Fibroblast of skin of right quadriceps (primary cell): ENCODE results near the gene ARHGAP22.

Experiments used
- DNase-seq: peaks from one replicate; pipeline ENCODE4 v3.0.0-alpha.2; 2013

Gene ARHGAP22

DNA sequence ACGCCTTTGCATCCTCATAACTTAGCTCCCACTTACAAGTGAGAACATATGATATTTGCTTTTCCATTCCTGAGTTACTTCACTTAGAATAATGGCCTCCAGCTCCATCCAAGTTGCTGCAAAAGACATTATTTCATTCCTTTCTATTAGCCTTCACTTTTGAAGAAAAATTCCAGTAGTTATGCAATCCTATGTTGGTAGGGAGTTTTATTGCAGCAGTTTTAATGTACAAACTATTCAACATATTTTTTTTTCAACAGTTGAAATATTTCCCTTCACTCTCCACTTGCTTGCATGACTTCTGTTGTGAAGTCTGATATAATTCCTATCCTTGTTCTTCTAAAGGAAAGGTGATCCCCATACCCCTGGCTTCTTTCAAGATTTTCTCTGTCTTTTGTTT lies 27.3 kb upstream of the ARHGAP22 start:
- DNase-seq, result peak; percentile 47

DNA sequence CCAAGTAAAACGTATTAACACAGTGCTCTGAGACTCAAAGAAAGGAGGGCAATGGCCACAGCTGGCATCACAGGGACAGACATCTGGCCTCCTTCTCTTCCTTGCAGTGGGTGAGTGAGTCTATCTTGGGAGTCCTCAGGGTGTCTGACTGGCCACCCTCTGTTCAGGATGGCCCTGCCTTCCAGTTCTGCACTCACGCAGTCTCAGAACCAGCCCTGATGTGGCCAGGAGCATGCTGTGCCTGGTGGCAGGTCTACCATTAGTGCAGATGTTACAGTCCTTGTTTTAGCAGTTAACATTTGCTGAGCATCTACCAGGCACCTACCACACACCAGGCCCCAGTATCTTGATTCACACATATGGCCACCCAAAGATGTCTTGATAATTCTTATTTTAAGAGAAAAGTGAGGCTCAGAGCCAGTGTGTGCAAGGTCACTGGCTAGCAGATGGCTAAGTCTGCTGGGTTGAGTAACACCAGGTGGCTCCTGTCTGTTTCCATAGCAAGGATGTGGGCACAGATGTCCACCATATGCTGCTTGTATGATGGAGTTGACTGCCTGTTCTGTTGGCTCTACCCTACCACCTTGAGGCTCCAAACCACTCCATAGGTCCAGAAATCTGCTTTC lies 23.2 kb upstream of the ARHGAP22 start:
- DNase-seq, result no peak

DNA sequence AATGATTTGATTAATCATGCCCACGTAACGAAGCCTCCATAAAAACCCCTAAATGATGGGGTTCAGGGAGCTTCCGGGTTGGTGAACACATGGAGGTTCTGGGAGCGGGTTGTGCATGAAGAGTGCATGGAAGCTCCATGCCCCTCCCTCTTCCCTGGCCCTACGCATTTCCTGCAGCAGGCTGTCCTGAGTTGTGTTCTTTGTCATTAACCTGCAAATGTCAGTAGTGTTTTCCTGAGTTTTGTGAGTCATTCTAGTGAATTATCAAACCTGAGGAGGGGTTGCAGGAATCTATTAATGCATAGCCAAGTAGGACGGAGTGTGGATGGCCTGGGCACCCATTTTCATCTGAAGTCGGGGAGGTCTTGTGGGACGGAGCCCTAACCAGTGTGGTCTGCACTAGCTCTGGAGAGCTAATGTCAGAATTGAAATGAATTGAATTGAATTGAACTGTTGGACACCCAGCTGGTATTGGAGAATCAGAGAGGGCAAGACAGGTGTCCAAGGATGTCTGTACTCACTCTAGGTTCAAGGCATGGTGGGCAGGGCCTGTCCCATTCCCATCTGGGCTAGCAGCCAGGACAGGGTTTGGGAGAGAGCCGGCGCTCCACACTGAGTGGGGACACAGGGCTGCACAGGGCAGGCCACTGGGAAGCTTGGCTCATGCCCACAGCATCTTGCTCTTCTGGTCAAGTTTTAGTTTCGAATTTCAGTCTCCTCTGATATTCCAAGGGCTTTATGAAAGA lies 22.3 kb upstream of the ARHGAP22 start:
- no peak for DNase-seq

DNA sequence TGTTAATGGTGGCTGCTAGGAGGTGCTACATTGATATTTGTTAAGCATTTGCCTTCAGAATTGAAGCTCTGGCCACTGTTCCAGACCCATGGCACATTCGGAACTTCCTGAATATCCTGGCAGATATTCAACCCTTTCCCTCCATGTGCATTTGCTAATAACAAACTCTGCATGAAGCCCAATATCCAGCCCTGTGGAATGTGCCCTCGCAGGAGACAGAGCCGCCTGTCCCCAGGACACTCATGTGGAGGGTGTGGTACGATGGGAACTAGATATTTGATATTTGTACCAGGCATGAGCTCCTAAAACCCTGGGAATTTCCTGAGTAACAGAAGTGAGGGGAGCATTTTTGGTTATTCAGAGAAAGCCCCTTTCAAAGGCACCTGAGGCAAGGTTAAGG lies 21.6 kb upstream of the ARHGAP22 start:
- no peak for DNase-seq

DNA sequence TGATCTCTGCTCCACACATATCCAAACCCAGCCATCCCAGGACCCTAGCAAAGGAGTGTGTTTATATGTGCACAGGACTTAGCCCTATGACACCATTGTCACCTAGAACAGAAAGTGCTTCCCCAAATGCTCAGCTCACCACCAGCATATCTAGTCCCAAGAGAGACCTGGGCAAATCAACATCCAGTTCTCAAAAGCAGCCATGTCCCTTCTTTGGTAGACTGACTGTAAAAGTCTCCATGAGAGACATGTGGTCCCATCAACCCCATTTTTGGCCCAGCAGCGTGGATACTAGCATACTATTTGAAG lies 20.9 kb upstream of the ARHGAP22 start:
- DNase-seq, result no peak

DNA sequence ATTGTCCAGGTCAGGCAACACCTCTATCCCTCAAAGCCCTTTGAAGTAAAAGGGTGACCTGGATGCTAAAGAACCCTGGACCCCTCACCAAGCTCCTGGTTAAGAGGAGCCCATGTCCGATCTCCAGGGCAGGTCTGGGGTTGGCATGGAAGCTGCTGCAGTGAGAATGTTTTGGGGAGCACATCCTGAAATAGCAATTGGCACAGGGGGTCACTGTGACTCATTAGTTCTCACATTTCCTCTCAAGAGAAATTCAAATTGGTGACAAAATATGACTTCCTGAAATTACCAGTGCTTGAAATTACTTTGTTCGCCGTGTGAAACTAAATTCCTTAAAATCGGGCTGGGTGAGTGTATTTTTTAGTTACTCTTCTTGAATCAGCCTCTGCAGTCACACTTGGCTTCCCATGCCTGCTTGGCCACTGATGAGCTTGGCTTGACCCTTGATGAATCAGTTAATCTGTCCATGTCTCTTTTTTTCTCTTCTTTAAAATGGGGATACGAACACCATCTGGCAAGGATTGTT lies 18.8 kb upstream of the ARHGAP22 start:
- no peak for DNase-seq

DNA sequence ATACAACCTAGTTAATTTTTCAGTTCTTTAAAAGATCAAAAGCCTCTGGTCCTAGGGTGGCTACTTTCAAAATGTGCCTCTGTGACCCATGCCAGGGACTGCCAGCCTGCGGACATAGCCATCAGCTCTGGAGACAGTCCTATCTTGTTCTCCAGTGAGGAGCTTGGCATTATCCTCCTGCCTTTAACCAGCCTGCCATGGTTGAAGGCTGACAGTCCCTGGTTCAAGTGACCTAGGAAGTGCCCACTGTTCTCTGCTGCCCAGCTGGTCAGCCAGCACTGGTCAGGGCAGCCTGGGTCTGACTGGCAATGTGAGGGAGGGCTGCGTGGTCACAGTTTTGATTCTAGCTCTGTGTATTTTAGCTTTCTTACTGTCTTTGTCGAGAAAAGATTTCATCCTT lies 18.1 kb upstream of the ARHGAP22 start:
- DNase-seq, result no peak

DNA sequence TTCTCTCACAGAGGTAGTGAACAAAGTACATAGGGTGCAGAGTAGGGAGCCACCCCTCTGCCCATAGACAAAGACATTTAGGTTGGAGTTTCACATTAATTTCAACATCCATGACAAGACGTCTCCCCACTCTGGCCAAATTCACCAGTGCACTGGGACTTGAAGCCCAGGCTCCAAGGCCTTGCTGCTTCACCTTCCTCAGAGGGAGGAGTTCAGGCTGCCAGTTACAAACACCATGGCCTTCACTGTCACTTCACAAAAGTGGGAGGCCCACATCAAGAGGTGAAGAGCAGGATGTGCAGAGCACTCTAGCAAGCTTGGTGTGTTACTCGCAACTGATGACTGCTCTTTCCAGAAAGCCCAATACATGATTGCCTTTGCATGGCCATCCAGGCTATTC lies 15.8 kb upstream of the ARHGAP22 start:
- DNase-seq, result no peak

DNA sequence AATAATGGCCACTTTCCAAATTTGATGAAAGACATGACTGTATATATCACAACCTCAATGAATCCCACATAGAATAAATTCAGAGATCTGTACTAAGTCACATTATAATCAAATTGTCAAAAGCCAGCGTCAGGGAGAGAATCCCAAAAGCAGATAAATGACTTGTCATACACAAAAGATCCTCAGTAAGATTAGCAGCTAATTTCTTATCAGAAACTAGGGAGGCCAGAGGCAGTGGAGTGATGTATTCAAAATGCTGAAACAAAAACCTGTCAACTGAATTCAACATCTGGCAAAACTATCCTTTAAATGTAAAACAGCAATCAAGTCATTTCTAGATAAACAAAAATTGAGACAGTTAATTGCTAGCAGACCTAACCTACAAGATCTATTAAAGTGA lies 11.6 kb upstream of the ARHGAP22 start:
- no peak for DNase-seq

DNA sequence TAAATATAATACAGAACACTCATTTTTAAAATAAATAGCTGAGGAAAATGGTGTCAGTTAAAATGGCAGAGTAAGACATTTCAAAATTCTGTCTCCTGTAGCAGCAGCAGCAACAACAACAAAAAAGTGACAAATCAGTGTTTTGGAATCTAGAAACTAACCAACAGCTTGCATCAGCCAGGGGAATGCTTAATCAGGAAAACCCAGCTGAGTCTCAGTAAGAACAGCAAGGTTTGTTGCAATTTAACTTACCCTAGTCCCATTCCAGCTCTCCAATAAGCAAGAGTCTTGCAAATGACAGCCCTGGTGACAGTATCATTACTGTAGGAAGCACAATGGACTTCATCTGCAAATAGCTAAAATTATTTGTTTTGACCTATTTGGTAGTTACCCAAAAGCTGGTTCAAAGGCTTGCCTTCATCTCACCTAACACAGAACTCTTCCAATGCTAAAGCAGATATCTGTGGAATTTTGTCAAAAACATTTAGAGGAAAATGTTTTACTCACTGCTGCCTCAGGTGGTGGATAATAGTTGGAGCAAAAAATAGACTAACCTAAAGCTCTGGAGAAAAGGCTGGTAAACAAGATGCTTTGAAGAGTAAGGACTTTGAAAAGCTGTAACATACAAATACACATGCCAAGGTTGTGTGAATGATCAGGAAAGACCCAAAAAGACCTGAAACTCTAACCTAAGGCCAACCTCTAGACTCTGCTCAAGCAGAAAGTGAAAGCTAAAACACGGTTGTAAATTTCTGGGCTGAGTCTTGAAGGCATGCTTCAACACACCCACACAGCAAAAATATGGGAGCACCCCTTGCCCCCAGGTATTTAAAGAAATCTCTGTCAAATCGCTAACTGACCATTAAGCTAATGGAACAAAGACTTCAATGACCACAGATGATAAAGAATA lies 9.9 kb upstream of the ARHGAP22 start:
- peak; percentile 61 for DNase-seq

DNA sequence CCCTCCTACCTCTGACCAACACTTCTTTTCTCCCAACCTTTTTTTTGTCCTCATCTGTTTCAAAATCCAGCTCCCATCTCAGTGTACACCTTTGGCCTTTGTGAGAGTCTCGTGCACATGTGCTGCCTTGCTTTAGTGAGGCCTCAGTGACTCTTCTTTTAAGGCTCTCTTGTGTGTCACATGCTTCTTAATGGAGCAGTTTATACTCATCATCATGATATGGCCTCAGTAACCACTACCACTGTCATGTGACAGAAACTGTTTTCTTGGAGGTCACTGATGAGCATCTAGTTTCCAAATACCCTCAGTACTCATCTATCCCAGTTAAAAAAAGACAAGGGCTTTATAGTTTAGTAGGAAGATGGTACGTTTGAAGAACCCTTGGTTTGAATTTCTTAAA lies 8.1 kb upstream of the ARHGAP22 start:
- no peak for DNase-seq

DNA sequence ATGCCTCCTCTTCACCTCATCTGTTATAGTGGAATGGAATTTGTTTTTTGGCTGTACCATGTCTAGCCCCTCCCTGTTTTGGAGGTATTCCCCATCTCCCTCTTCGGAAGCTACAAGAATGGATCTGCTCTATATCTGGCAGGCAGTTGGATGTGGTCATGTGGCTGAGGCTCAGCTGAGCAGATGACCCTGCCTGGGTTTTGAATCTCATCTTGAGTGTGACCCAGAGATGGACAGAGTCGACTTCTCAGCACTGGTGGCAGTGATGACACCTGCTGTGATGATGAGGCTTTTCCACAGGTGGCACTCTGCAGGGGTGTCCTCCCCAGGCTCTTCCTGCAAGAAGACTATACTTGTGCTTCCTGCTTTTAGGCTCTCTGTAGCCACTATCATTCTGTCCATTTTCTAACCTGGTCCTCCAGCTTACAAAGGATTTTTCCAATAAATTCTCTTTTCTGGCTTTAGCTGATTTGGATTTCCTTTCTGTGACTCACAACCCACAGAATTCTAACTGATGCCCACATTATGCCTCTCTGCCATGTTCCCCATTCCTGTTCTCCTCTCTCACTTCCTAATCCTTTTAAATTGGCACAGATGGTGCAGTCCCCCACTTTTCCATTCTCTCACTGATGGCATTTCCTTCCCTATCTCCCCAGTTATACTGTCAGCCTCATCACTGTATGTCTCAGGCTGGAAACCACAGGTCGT lies 7.5 kb upstream of the ARHGAP22 start:
- peak; percentile 35 for DNase-seq

DNA sequence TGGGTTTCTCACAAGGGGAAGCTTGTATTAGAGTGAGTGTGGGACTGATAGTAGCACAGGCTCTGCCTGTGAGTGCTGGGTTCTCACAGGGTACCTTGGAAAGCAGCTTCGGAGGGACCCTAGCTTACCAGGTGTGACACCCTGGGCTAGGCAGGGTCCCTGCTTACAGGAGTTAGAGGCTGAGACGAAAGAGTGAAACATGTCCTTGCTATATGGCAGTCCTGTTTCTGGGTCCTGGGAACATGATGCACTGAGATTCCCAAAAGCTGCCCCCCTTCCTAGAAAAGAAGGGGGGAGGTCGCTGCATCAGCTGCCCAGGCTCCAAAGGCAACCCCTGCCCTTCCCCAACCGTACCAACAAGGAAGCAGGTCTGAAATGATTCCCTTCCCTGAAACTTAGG lies 6.3 kb upstream of the ARHGAP22 start:
- DNase-seq, result no peak

DNA sequence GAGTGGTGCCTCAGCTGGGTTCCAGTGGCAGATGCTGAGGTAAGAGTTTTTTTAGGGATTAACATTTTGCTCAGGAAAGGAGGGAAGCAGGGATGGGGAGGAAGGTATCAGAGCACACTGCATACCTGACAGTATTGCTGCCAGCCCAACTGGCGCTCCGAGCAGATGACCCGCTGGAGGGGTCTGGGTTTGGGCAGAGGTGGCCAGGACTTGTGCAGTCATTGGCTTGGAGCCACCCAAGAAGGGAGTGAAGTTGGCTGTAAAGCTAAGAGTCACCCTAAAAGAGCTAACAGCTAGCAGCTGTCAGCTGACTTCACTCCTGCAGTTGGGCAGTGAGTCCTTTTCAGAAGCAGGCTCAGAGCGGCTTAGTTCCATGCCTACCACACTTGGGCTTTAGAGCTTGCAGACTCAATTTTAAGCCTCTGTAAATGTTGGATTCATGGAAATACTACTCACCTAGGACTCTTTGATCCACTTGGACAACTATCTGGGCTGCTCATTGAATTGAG lies 5.8 kb upstream of the ARHGAP22 start:
- DNase-seq, result no peak

DNA sequence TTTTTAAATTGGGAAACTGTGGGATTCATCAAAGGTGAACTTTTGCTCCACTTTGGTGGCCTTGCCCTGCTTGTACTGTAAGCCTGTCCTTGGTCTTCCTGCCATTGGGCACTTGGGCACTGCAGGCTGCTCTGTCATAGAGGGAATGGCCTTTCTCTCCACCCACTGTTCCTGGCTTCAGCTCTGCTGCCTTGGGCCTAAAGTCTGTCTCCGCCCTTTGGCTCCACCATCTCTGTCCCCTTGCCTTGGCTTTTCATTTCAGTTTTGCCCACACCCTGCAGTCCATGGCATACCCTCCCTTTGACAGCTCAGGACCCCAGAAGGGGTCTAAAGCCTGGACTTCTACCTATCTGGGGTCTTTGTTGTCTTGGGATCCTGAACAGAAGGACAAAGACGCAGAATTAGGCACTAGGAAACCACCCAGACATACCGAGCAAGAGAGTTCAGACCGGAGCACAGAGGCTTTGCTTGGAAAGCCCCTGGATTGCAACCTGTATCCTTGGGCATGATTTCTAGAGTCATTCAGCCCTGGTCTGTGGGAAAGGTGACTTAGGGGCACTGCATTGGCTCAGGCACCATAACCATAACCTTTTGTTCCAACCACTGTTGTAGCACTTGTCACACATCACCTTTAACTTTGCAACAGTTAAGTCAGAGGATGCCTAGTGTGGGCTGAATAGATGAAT lies 5.2 kb upstream of the ARHGAP22 start:
- DNase-seq, result no peak

DNA sequence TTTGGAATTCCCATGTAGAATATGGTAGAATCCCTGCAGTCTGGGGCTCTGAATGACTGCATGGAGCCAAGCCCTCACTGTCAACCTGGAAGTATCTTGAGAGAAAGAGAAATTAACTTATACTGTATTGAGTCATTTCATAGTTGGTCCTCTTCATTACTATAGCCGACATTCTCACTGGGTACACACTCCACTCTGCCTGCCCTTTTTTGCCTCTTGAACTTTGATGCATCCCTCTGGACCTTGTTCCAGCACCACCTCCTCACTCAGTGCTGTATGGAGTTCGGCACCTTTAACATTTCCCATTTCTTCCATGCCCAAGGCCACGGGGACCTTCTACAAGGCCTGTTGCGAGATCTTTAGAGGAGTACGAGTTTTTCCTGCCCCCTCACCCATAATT lies 4.6 kb upstream of the ARHGAP22 start:
- DNase-seq, result no peak

DNA sequence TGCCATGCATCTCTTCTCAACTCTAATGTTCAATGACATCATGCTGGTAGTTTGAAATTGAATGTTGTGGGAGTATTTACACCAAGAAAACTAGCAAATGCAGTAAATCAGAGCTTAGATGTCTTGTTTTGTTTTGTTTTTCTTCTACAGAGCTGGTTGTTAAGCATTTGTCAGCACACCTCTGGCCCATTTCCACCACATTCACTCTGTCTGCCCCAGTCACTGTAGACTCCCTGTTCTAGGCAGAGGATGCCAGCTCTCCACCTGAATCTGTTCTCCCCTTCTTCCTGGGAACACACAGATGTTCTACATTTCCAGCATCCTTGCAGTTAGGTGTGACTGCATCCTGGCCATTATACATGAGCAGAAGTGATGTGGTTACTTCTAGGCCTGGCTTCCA lies 4.1 kb upstream of the ARHGAP22 start:
- no peak for DNase-seq

DNA sequence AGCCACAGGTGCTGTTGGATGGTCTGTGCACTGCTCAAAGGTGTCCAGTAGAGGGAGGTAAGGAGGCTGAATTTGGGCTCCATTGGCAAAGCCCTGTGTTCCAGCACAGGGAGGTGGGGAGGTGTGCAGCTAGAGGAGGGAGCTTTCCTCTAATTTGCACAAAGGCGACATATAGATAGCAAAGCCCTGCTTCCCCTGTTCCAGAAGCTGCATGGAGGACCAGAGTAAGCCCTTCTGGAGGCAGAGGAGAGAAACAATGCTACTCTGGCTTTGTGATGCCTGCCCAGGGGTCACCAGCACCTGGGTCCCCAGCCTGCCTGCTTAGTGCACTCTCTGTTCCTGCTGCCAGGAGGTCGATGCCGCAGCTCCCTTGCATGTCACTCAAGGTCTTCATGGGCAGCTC lies 3.4 kb upstream of the ARHGAP22 start:
- no peak for DNase-seq

DNA sequence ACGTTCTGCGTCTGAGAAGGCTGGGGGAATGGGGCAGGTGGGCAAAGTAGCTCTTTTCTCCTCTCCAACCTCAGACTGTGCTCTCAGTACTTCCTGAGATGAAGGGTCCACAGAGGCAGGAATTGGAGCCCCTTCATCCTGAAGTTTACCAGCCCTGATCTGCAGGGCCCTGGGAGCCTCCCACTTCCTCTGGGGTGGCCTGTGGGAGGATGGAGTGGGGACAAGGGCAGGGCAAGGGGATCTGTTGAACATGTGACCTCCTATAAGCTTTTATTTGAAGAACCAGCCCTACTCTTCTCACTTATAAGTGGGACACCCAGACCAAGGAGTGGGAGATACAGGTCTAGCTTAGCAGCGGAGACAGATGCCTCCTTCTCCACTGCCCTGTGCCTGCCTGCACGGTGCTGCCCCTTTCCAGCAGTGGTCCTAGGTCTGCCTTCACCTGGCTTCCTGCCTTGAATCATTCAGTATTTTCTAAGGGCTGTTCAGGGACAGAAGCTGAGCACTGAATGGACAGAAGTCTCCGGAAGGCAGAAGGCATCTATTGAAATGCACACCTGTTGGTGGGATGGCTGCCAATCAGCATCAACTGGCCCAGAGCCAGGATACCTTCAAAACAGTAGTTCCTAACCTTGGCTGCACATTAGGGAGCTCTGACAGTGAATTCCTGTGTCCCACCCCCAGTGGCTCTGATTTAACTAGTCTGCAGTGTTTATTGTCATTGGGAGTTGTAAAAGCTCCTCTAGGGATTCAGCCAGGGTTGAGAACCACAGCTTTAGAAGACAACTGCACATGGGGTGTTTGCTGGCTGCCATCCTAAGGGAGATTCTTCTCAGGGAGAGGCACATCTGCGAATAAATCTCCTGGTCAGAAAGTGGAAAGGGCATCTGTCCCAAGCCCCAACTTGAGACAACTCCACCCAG lies 2.7 kb upstream of the ARHGAP22 start:
- DNase-seq, result no peak

DNA sequence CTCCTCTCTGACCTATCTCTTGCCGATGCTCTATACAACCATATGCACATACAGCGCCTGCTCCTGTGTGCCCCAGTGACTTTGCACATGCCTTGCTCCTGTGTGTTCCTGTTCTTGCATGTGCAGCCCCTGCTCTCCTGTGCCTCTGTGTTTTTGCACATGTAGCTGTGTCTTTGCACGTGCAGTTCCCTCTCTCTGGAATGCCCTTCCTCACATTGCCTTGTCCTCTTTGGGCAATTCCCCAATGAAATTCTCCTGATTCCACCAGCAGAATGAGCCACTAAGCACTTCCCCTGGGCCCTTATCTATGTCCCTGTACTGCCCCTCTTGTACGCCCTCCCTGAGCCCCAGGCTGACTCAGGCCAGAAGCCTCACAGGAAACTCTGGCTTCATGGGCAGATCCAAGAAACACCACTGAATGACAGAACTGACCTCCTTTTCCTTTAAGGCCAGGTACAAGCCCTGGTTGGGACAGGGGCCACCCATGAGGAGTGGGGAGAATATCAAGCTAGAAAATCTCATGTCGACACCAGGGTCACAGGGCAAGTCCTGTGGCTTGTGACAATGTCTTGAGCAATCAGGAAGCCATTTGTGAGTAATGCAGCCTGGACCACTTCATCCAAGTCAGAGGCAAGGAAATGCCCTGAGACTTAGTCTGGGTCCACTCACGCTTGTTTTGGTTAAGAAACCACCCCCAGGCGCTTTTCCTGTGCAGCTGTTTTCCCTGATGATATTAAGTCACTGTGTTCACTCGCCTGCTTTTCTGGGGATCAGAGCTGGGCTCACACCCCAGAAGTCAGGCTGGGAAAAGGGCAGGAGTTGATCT lies 1.9 kb upstream of the ARHGAP22 start:
- peak; percentile 88 for DNase-seq
